Measurements from ENCODE around the gene SH3YL1.

The SH3YL1 gene

DNA sequence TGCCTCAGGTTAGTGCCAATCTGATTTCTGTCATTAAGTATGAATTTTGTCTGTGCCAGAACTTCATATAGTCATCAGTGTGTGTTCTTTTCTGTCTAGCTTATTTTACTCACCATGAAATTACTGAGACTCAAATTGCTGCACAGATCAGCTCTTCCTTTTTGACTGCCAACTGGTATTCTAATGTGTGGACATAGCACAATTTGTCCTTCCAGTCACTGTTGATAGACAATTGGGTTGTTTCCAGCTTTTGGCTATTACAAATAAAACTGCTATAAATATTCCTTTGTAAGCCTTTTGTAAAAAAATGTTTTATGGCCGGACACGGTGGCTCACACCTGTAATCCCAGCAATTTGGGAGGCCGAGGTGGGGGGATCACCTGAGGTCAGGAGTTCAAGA lies 7.7 kb downstream of the SH3YL1 start:
- DNase-seq: no peak

DNA sequence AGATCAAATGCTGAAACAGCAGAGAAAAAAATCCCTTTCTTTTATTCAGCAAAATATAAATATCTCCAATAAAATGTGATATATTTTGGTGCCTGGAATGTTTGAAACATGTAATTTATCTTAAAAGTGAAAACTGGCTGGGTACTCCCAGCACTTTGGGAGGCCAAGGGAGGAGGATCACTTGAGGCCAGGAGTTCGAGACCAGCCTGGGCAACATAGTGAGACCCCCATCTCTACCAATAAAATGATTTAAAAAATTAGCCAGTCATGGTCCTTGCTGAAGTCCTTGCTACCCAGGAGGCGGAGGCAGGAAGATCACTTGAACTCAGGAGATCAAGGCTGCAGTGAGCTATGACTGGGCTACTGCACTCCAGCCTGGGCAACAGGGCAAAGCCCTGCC lies 8.6 kb downstream of the SH3YL1 start:
- DNase-seq: no peak

DNA sequence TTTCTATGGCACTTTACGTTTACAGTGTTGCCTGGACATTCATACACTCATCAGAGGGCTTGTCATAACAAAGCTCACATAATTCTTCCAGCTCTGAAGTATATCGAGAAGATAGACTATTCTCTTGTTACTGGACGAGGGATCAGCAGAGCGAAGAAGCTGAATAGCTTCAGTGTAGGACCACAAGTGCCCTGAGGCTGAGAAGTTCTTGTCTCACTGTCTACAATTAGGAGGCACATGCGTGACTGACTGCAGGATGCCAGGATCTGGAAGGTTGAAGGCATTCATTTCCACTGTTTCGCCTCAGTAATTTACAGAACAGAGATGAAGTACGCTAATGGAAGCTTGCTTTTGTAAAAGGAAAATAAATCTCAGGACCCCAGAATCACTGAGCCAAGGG lies 9.6 kb downstream of the SH3YL1 start:
- no peak for DNase-seq

DNA sequence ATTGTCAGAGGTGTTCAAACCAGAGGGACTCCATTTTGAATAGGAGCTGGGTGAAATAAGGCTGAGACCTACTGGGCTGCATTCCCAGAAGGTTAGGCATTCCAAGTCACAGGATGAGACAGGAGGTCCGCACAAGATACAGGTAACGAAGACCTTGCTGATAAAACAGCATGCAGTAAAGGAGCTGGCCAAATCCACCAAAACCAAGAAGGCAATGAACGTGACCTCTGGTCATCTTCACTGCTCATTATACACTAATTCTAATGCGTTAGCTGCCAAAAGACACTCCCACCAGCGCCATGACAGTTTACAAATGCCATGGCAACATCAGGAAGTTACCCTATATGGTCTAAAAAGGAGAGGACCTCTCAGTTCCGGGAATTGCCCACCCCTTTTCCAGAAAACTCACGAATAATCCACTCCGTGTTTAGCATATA lies 10.6 kb downstream of the SH3YL1 start:
- DNase-seq: no peak

DNA sequence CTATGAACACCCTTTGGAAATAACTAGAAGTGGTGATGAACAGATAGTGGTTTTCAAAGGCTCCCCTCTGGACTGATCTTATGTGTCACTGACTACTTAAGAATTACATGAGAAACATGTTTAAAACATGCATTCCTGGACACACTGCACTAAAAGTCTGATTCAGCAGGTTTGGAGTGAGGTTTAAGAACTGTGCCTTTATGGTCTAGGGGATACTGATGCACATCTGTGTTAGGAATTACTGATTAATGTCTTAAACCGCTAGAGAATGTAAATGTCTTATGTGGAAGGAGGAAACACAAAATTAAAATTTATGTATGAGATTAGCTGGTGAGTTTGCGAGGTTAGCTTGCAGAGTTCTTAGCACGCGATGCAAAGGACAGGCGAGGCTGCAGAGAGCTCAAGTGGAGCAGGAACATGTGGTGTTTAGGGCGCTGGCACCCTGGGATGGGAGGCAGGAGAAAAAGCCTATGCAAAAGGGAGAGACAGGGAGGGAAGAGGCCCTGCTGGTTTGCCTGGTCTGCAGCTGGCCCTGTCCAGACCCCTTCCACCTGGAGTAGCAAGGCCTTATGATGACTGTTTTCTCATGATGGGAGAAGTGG lies 11.7 kb downstream of the SH3YL1 start:
- DNase-seq: peak; percentile 43

DNA sequence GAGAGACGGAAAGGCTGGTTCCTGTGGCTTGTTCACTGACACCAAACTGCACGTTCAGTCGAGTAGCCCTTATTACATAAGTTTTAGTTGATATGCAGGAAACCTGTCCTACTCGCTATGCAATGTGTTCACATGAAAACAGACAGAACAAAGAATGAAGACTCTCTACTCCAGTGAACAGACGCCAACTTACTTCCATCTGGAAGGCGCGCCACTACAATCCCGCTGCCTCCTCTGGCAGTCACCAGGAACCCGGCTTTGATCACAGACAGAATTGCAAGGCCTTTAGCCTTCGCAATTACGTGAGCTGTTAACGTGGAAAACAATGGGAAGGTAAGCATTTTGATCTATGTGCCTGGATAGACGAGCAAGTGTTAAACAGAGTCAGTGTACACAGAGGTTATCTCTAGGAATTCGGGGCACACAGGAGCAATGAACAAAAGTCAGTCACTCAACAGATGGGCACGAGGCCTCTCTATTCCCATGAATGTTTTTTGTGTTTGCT lies 14.2 kb downstream of the SH3YL1 start:
- no peak for DNase-seq

DNA sequence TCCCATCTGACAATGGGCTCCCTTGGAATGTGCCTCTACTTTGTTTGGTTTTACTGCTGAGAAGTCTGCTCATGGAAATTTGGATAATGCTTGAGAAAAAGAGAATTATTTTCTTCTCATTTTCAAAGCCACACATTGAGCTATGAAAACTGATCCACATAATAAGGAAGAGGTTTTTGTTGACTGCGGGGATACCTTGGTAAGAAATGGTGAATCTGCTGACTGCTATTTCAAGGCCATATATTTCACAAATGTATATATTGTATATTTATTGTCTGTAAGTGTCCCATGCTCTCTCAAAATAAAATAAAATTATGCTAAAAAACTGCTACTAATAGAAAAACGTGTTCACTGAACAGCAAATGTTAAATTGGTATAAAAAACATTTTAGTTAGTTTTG lies 15.1 kb downstream of the SH3YL1 start:
- no peak for DNase-seq

DNA sequence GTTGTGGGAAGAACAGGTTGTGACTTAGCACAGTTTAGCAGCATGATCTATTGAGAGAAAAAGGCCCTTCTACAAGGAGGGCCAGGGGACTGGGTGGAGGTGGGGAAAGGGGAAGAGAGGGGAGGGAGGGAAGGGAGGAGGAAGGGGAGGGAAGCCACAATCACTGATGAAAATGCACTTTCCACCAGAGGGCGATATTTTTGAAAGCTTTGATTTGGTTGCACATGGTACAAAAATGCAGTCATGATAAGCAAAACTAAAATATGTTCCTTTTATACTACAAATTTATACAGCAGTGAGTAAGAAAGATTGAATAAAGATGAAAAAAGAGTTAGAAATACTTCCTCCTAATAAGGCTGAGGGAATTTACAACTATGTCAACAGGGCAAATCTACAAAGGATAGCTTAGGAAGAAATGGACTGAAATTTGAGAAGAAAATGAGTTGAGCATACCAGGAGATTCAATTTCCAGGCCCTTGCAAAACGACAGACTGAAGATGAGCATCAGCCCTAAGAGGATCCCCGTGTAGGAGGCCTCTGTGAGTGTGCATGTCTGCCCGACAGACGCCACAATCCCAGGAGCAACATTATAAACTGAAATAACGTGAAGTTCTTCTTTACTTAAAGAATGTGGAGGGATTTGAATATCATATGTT lies 17.2 kb downstream of the SH3YL1 start:
- peak; percentile 70 for DNase-seq

DNA sequence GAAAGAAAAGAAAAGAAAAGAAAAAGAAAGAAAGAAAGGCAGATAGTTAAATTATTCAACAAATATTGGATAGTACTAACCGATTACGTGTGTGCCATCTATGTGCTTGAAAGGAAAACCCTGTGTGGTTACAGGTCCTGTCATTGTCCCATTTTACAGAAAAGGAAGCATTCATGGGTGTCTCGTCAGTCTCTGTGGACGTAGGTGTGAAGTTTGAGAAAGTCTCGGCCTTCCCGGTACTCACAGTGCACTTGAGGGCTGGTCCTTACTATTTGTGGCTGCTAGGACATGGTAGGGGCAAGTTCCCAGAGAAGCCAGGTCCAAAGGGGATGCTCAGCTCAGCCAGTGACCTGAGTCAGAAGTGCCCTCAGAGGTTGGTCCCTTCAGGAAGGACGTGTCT lies 19.3 kb downstream of the SH3YL1 start:
- no peak for DNase-seq

DNA sequence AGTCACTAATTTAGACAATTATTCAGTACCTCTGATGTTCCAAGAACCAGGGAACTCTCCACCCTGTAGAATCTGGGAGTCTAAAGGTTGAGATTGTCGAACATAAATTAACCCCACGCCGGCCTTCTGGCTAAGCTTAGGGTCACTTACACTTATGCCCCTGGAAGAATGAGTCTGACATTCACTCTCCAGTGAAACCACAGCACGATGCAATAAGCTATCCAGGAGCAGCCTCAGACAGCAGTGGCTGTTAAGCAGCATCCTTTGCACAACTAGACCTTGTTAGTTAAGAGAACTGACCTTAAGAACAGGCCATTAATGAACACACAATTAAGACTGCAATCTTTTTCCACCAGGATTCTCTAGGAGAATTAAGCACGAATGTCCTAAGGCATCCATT lies 25.0 kb downstream of the SH3YL1 start:
- no peak for DNase-seq

DNA sequence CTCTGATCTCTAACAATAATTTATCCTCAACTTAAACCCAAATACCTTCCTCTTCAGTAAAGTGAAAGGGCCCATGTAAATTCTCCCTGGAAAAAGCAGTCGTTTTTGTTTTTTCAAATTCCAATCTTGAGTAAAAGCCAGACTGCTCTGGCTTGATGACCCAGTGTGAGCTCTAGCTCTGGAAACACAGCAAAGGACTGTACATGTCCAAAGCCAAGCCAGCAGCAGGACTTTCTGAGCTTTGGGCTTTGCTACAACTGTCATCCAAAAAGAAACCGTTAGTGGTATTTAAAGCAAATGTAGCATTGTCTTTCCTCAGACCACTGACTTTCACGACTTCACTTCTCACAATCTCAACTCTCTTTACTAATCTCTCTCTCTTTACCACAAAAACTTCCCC lies 25.4 kb downstream of the SH3YL1 start:
- DNase-seq: no peak

DNA sequence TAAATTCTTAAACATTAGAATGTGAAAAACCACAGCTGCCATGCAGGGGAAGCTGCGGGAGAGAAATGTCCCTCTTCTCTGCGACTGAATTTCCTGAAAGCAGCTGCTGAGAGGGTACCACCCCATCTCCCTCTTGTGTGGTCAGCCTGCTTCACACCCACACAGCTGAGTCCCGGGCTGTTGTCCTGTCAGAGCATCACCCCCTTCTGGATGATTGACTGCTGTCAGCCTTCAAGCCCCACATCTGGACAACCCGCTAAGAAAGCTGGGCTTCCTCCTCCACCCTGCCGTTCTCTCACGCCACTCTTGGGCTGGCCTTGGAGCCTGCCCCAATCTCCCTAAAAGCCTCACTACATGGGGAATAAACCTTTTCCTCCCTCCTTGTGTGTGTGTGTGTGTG lies 26.0 kb downstream of the SH3YL1 start:
- DNase-seq: no peak

DNA sequence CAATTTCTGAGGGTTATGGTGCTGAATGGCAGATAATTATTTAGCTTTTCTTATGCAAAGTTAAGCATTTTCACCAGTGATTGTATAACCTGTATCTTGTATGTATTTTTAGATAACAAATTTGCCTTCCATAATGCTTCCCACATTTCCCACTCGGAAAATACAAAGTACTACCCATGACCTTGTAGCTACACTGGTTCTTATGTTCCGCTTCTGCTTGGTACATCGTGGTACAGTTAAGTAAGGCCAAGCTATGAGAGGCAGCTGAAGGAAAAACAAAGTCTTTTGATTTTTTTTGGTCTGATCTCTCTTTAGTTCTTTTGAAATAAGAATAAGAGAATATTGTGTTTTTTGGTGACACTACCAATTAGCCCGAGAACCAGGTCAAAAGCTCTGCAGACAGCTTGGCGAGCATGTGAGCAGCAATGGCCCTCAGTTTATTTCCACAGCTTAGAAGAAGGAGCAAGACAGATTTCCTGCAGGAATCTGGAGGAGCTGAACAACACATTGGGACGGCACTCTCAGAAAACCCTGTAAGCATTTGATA lies 26.8 kb downstream of the SH3YL1 start:
- no peak for DNase-seq

DNA sequence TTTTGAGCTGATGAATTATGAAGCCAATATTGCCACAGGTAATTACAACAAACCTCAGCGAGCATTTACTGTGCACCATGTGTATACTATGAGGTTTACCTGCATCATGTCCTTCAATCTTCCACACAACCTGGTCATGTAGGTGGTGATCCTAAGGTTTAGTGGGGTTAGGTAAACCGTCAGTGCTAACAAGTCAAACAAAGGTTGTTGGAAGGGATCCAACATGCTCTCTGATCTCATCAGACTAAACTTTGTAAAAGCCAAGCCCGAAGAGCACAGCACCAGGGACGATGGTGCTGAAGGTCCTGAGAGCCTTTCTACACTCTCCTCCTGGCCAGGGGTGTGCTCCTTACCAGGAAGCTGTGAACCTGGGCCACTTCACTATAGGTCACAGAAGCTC lies 29.4 kb downstream of the SH3YL1 start:
- DNase-seq: no peak

DNA sequence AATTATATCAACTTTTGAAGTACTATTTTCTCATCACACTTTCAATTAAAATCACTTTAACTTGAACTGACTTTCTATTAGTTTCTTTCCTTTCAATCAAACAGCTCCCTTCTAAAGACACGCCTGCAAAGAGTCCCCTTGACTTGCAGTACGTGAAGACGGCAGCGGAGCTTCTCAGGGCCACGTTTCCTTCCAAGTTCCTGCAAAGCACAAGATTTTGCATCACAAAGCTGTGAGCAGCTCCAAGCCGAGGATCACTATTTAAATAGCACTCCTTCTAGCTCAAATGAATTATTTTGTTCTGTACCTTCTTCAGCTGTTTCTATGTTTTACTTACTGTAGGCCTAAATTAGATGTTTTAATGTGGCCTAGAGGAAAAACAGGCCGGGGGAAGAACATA lies 30.8 kb downstream of the SH3YL1 start:
- DNase-seq: no peak

DNA sequence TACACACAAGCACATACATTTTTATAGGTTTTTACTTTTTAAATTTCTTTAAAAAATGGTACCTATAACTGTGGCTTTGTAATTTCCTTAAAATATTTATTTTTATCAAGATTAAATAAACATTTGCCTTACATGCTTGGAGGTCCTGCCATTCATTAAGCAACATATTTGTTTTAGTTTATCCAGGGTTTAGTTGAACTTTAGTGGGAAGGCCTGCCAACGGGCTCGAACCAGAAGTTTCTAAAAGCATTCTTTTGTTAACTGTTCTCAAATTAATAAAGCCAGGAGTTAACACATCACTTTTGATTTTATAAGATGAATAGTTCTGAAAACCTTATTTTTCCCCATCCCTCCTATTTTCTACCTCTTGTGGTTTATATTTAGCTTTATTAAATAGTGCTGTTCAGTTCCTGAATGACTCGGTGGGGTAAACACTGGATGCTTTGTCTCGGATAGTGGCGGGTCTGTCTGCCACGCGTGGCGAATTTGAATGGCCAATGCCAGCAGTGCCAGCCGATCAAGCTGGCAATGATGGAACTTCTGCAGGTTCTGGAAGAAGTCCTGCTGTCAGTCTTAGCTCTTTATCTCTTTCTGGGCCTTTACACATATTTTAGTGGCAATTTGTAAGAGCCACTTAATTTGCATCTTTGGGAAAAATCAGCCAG lies 32.2 kb downstream of the SH3YL1 start:
- no peak for DNase-seq

DNA sequence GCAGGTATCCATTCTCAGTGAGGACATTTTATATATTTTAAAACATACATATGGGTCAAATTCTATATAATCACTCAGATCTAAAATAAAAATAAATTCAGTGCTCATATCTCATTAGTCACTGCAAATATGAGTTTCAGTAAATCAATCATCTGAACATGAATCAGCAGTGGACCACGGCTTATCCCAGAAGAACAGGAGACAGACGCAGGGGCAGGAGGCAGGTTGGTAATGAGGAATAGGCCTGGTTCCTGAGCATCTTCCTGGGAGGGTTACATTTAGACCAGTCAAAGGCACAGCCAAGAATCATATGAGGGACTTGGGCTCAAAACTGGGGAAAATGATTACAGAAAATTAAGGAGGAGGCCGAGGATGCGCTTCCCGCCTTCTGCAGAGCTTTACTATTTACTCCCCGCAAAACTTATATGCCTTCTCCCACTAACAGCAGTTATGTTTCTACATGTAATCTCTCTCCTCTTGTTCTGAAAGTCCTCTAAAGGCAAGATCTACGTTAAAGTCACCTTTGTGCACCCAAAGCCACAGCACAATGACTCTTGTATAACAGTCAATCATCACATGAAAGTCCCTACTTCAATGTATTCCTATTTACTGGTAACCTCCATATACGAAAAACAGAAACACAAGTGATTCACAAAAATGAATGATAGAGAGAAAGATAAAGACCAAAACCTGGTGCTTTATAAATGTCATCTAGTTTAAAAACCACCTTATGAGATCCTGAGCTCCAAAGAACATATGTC lies 35.1 kb downstream of the SH3YL1 start:
- DNase-seq: no peak

DNA sequence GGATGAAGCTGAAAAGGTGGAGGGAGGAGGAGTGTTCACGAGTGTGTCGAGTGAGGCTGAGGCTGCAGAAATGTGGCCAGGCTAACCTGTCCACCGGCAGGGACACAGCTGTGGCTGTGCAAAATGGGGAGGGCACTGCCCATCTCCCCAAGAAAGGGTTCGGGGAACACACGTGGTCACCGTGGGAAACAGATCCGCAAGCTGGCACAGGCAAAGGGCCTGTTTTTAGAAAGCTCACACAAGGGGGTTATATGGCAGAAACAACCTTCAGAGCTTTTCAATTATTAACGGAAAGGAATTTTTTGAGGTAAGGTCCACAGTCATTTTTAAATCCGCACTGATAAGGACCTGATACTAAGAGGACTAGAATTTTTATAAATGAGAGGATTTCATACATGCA lies 35.7 kb downstream of the SH3YL1 start:
- DNase-seq: no peak

DNA sequence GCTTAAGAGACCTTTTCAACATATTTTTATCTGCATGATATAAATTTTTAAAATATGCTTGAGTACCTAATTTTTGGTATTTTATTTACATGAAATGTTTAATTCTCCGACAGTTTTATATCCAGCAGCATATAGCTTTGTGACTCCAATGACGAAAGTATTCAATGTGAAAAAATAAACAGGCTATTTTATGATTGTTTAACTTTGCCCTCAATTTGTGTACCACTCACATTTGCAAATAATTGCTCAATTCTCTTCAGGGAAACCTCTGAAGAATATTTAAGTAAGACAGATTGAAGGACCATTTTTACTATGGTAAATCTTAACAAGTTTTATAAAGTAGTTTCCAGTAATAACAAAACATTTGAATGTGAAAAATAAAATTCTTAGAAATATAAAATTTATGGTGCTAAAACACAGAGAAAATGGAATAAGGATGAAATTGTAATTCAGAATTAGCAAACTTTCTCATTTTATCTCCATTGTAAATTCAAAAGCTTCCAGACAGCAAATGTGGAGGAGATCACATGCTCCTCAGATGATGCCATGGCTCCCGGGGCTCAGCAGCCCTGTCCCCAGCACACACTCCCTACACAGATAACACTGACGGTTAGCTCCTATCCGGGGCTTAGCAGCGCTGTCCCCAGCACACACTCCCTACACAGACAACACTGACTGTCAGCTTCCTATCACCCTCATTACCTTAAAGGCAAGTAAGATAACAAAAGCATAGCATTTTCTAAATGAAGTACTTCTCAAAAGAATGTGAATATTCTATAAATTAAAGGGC lies 39.7 kb downstream of the SH3YL1 start:
- DNase-seq: no peak

DNA sequence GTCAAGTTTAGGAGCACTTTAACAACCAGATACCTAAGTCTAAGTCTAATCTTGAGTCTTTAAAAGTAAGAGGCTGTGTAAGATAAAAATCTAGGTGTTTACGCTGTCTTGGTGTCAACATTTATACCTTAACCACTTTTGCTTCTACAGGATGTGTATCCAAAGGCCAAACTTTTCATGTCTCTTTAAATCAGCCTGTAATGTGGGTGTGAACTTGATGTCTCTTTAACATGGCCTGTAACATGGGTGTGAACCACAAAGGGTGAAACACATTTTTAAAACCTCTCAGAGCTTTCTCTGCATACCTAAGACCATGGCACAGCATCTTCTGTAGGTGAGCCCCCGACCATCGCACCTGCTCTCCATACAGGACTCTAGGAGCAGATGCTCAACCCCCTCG lies 40.4 kb downstream of the SH3YL1 start:
- DNase-seq: no peak

DNA sequence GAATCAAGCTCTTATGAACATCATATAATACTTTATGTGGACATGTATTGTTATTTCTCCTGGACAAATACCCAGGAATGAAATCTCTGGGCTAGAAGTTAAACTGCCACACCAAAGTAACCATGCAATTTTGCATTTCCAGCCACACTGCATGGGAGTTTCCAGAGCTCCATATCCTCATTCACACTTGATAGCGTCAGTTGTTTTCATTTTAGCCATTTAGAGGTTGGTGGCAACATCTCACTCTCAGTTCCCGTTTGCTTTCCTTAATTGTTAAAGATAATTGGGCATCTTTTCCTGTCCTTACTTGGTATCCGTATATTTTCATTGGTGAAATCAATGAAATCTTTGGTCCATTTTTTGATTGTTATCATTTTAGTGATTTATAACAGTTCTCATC lies 47.8 kb downstream of the SH3YL1 start:
- DNase-seq: no peak

All from fibroblast of skin of abdomen (primary cell).